ENCODE data around the gene PCDHGB3.
"Not testable (repeated sequence)": the region's sequence is repeated elsewhere in the genome, so short reads cannot be mapped to it uniquely, and the experiment has no call there.

Gene PCDHGB3

GRCh38 chr5:141393267-141393666 is 23.2 kb downstream of the PCDHGB3 start:
- DNase-seq = no peak

DNA sequence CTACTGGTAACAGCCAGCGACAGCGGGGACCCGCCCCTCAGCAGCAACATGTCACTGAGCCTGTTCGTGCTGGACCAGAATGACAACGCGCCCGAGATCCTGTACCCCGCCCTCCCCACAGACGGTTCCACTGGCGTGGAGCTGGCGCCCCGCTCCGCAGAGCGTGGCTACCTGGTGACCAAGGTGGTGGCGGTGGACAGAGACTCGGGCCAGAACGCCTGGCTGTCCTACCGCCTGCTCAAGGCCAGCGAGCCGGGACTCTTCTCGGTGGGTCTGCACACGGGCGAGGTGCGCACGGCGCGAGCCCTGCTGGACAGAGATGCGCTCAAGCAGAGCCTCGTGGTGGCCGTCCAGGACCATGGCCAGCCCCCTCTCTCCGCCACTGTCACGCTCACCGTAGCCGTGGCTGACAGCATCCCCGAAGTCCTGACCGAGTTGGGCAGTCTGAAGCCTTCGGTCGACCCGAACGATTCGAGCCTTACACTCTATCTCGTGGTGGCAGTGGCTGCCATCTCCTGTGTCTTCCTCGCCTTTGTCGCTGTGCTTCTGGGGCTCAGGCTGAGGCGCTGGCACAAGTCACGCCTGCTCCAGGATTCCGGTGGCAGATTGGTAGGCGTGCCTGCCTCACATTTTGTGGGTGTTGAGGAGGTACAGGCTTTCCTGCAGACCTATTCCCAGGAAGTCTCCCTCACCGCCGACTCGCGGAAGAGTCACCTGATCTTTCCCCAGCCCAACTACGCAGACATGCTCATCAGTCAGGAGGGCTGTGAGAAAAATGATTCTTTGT is 24.6 kb downstream of the PCDHGB3 start:
- not testable (repeated sequence) for DNase-seq

GRCh38 chr5:141397756-141398551 is 27.9 kb downstream of the PCDHGB3 start, which contains the start of gene PCDHGB5:
TSS of gene PCDHGB5 (plus strand) at chr5:141397947. CDS start at chr5:141398128, 181 bp downstream.
- DNase-seq = not testable (repeated sequence)

DNA sequence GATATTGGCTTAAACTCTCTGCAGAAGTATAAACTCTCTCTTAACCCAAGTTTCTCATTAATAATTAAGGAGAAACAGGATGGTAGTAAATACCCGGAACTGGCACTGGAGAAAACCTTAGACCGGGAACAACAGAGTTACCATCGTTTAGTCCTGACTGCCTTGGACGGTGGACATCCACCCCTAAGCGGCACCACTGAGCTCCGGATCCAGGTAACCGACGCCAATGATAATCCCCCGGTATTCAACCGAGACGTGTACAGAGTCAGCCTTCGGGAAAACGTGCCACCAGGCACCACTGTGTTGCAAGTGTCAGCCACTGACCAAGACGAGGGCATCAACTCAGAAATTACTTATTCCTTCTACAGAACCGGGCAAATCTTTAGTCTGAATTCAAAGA is 28.6 kb downstream of the PCDHGB3 start:
- no peak for DNase-seq

DNA sequence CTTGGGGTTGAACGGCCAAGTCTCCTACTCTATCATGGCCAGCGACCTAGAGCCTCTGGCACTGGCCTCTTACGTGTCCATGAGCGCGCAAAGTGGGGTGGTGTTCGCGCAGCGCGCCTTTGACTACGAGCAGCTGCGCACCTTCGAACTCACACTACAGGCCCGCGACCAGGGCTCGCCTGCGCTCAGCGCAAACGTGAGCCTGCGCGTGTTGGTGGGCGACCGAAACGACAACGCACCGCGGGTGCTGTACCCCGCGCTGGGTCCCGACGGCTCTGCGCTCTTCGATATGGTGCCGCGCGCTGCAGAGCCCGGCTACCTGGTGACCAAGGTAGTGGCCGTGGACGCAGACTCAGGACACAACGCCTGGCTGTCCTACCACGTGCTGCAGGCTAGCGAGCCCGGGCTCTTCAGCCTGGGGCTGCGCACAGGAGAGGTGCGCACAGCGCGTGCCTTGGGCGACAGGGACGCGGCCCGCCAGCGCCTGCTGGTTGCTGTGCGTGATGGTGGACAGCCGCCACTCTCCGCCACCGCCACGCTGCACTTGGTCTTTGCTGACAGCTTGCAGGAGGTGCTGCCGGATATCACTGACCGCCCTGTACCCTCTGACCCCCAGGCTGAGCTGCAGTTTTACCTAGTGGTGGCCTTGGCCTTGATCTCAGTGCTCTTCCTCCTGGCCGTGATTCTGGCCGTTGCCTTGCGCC is 29.7 kb downstream of the PCDHGB3 start:
- no peak for DNase-seq

DNA sequence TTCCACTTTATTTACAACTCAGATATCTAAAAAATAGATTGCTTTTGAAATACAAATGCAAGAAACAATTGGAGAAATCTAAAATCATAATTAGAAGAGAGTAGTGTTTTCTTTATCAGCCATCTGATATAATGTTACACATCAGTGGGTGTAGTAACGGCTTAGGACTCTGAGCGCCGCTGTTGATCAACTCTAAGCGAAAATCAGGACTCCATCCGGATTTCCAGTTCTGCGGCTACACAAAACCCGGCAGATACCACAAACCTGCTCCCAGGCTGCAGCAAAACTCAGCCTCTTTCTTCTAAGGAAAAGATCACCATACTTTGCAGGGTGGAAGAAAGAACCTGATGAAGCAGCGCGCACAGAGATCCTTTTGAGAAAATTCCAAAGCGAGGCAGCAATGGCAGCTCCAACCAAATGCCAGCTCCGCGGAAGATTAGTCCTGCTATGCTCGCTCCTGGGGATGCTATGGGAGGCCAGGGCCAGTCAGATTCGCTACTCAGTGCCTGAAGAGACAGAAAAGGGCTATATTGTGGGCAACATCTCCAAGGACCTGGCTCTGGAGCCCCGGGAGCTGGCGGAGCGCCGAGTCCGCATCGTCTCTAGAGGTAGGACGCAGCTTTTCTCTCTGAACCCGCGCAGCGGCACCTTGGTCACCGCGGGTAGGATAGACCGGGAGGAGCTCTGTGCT is 32.7 kb downstream of the PCDHGB3 start, which contains the start of gene PCDHGA9:
Gene PCDHGA9 (plus strand): TSS at position 226 of the 691 bp plus-strand sequence. CDS start 175 bp downstream, at position 401.
- DNase-seq = no peak

GRCh38 chr5:141403387-141403786 is 33.3 kb downstream of the PCDHGB3 start:
- no peak for DNase-seq

DNA sequence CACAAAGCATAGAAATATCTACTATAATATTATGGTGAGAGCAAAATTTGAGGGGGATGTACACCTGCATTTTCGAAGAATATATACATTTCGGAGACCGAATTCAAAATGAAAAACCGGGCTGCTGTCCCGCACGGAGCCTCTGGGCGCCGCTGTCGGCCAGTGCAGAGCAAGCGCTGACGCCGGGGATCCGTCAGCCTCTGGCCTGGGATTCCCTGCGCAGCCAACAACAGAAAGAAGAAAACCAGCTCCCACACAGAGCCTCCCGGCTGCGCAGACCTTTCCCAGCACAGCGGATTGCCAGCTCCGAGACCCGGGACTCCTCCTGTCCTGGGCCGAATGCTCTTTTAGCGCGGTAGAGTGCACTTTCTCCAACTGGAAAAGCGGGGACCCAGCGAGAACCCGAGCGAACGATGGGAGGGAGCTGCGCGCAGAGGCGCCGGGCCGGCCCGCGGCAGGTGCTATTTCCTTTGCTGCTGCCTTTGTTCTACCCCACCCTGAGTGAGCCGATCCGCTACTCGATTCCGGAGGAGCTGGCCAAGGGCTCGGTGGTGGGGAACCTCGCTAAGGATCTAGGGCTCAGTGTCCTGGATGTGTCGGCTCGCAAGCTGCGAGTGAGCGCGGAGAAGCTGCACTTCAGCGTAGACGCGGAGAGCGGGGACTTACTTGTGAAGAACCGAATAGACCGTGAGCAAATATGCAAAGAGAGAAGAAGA is 37.9 kb downstream of the PCDHGB3 start, which contains the start of gene PCDHGB6:
Gene PCDHGB6 (plus strand): TSS at position 232 of the 716 bp plus-strand sequence. CDS start 182 bp downstream, at position 414.
- not testable (repeated sequence) for DNase-seq

DNA sequence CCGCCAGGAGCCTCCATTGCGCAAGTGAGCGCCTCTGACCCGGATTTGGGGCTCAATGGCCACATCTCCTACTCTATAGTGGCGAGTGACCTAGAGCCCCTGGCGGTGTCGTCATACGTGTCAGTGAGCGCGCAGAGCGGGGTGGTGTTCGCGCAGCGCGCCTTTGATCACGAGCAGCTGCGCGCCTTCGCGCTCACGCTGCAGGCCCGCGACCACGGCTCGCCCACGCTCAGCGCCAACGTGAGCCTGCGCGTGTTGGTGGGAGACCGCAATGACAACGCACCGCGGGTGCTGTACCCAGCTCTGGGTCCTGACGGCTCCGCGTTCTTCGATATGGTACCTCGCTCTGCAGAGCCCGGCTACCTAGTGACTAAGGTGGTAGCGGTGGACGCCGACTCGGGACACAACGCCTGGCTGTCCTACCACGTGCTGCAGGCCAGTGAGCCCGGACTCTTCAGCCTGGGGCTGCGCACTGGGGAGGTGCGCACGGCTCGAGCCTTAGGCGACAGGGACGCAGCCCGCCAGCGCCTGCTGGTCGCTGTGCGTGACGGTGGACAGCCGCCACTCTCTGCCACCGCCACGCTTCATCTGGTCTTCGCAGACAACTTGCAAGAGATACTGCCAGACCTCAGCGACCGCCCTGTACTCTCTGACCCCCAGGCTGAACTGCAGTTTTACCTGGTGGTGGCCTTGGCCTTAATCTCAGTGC is 39.7 kb downstream of the PCDHGB3 start:
- no peak for DNase-seq

- no peak for DNase-seq
These were observed 41.5 kb downstream of the PCDHGB3 start for GRCh38 chr5:141411575-141411974.

DNA sequence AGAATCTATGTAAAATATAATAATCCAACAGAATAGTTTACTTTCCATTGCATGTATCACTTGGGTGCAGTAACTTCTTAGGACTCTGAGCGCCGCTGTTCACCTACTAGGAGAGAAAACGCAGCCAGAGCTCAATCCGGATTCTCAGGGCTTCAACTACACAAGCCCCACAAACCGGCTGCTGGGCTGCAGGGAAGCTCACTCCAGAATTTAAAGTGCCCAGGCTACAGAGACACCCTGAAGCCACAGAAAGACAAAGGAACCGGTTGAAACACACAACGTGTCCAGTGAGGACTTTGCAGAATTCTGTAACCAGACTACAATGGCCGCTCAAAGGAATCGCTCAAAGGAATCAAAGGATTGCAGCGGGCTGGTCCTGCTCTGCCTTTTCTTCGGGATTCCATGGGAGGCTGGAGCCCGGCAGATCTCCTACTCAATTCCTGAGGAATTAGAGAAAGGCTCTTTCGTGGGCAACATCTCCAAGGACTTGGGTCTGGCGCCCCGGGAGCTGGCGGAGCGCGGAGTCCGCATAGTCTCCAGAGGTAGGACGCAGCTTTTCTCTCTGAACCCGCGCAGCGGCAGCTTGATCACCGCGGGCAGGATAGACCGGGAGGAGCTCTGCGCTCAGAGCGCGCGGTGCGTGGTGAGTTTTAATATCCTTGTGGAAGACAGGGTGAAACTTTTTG is 43.0 kb downstream of the PCDHGB3 start, which contains the start of gene PCDHGA10:
Gene PCDHGA10 (plus strand): TSS at position 134 of the 686 bp plus-strand sequence. CDS start 189 bp downstream, at position 323.
- no peak for DNase-seq

- DNase-seq = no peak
These were observed 43.6 kb downstream of the PCDHGB3 start for GRCh38 chr5:141413540-141414069.

GRCh38 chr5:141414548-141415274 is 44.7 kb downstream of the PCDHGB3 start:
- DNase-seq = not testable (repeated sequence)

DNA sequence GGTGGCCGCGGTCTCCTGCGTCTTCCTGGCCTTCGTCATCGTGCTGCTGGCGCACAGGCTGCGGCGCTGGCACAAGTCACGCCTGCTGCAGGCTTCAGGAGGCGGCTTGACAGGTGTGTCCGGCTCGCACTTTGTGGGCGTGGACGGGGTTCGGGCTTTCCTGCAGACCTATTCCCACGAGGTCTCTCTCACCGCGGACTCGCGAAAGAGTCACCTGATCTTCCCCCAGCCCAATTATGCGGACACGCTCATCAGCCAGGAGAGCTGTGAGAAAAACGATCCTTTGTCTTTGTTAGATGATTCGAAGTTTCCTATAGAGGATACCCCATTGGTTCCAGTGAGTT is 45.2 kb downstream of the PCDHGB3 start:
- not testable (repeated sequence) for DNase-seq

DNA sequence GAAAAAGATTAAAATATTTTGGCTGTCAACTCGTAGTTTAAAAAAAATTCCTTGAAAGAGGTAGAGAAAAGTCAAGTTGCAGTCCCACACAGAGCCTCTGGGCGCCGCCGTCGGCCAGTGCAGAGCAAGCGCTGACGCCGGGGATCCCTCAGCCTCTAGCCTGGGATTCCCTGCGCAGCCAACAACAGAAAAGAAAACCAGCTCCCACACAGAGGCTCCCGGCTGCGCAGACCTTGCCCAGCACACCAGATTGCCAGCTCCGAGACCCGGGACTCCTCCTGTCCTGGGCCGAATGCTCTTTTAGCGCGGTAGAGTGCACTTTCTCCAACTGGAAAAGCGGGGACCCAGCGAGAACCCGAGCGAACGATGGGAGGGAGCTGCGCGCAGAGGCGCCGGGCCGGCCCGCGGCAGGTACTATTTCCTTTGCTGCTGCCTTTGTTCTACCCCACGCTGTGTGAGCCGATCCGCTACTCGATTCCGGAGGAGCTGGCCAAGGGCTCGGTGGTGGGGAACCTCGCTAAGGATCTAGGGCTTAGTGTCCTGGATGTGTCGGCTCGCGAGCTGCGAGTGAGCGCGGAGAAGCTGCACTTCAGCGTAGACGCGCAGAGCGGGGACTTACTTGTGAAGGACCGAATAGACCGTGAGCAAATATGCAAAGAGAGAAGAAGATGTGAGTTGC is 47.6 kb downstream of the PCDHGB3 start, which contains the start of gene PCDHGB7:
Gene PCDHGB7 (plus strand): TSS at position 184 of the 679 bp plus-strand sequence. CDS start 183 bp downstream, at position 367.
- DNase-seq = not testable (repeated sequence)

DNA sequence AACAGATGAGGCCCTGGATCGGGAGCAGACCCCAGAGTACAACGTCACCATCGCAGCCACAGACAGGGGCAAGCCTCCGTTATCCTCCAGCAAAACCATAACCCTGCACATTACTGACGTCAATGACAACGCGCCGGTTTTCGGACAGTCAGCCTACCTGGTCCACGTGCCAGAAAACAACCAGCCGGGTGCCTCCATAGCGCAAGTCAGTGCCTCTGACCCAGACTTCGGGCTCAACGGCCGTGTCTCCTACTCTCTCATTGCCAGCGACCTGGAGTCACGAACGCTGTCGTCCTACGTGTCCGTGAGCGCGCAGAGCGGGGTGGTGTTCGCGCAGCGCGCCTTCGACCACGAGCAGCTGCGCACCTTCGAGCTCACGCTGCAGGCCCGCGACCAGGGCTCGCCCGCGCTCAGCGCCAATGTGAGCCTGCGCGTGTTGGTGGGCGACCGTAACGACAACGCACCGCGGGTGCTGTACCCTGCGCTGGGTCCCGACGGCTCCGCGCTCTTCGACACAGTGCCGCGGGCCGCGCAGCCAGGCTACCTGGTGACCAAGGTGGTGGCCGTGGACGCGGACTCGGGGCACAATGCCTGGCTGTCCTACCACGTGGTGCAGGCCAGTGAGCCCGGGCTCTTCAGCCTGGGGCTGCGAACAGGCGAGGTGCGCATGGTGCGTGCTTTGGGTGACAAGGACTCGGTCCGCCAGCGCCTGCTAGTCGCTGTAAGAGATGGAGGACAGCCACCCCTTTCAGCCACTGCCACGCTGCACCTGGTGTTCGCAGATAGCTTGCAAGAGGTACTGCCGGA is 49.2 kb downstream of the PCDHGB3 start:
- no peak for DNase-seq

DNA sequence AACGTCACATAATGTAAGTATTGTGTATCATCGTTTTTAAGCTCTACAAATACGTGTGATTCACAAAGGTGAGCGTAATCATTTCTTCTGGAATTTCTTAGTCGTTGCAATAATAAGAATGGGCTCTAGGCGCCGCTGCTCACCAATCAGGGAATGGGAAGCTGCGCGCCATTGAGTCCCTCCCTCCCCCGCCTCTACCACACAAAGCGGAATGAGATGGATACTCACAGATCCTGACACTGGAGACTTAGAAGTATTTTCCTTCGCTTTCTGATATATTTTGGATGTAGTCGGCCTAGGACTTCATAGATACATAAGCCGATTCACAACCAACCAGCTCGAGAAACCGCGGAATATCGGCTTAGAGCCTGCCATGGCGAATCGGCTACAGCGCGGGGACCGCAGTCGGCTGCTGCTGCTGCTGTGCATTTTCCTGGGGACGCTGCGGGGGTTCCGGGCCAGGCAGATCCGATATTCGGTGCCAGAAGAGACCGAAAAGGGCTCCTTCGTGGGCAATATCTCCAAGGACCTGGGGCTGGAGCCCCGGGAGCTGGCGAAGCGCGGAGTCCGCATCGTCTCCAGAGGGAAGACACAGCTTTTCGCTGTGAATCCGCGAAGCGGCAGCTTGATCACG is 50.9 kb downstream of the PCDHGB3 start, which contains the start of gene PCDHGA11:
Gene PCDHGA11 (plus strand): TSS at position 197 of the 634 bp plus-strand sequence. CDS start 177 bp downstream, at position 374.
- DNase-seq = no peak

Data from NK-92 treated with Interleukin-12 subunit alpha and Interleukin-12 subunit beta, amount 100 ng/mL, for 24 hours (cell line).